Measurements from ENCODE around the gene ARHGAP40.

The ARHGAP40 gene

GRCh38 chr20:38609815-38610214 is 8.2 kb downstream of the ARHGAP40 start:
- DNase-seq (ENCODE audit: extremely low read depth, low read depth): no peak
- no peak for TF ChIP-seq CTCF (IDR thresholded peaks at IDR 0.05; ENCODE audit: low read depth, low read length)

GRCh38 chr20:38610521-38610920 is 8.9 kb downstream of the ARHGAP40 start:
- DNase-seq (ENCODE audit: extremely low read depth, low read depth): no peak
- no peak for TF ChIP-seq CTCF (IDR thresholded peaks at IDR 0.05; ENCODE audit: low read depth, low read length)

GRCh38 chr20:38612751-38613515 is 11.3 kb downstream of the ARHGAP40 start:
- DNase-seq (ENCODE audit: extremely low read depth, low read depth): no peak
- no peak for TF ChIP-seq CTCF (IDR thresholded peaks at IDR 0.05; ENCODE audit: low read depth, low read length)

- DNase-seq (ENCODE audit: extremely low read depth, low read depth): no peak
- TF ChIP-seq CTCF (IDR thresholded peaks at IDR 0.05; ENCODE audit: low read depth, low read length): no peak
Measured at GRCh38 chr20:38615283-38615682, 13.7 kb downstream of the ARHGAP40 start.

GRCh38 chr20:38616457-38616856 is 14.8 kb downstream of the ARHGAP40 start:
- no peak for DNase-seq (ENCODE audit: extremely low read depth, low read depth)
- TF ChIP-seq CTCF (IDR thresholded peaks at IDR 0.05; ENCODE audit: low read depth, low read length): no peak

GRCh38 chr20:38617011-38617829 is 15.6 kb downstream of the ARHGAP40 start:
- DNase-seq (ENCODE audit: extremely low read depth, low read depth): no peak
- TF ChIP-seq CTCF (IDR thresholded peaks at IDR 0.05; ENCODE audit: low read depth, low read length): no peak

GRCh38 chr20:38617830-38618196 is 16.2 kb downstream of the ARHGAP40 start:
- no peak for TF ChIP-seq CTCF (IDR thresholded peaks at IDR 0.05; ENCODE audit: low read depth, low read length)
- DNase-seq (ENCODE audit: extremely low read depth, low read depth): no peak

Measured in AG09319 (cell line).